ENCODE measurements around the gene ASIC4. TPM values are rescaled to one million over a fixed set of nuclear protein-coding genes. Genes with fewer than 3 reads are reported as not detected.

ASIC4 gene
- total RNA-seq, 3 donors from 2014 or later = 0.08 TPM; not detected in 2

DNA sequence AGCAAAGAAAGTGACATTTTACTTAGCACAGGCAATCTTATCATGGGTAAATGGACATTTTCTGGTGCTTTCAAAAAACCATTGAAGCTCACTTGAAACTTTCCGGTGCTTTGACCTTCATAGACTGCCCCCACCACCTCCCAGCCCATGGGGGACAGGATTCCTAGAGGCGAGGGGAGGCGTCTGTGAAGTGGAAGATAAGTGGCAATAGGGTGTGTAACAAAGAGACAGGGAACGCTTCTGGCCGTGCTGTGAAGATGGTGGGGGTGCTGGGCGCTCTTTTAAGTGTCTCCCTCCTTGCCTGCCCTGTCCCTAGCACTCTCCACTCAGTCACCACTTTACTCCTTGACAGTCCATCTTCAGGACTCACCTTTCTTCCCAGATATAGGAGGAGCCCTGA, 39.0 kb upstream of the ASIC4 start:
- DNase-seq (no peak), ATAC-seq (no peak)
- Mint-ChIP-seq H3K9me3 (no peaks in the 10 kb centered on the region), H3K4me3 (no peak overlapping the region), H3K27me3 (ENCODE audit: low read depth) (peaks cover 7% of the 10 kb centered on the region), H3K4me1 (ENCODE audit: low read depth) (peaks cover 4% of the 10 kb centered on the region), H3K36me3 (ENCODE audit: insufficient read depth) (no peaks in the 10 kb centered on the region)

GRCh38 chr2:219475697-219476651, 38.3 kb upstream of the ASIC4 start:
- Mint-ChIP-seq H3K9me3 (no peaks in the 10 kb centered on the region), H3K36me3 (ENCODE audit: insufficient read depth) (no peaks in the 10 kb centered on the region), H3K27me3 (ENCODE audit: low read depth) (peaks cover 7% of the 10 kb centered on the region), H3K4me3 (no peak overlapping the region), H3K4me1 (ENCODE audit: low read depth) (peaks cover 4% of the 10 kb centered on the region)
- ATAC-seq (peak; percentile 78 to 79), DNase-seq (peak; percentile 49)

- Mint-ChIP-seq H3K4me1 (ENCODE audit: low read depth) (peaks cover 4% of the 10 kb centered on the region), H3K4me3 (no peak overlapping the region), H3K9me3 (no peaks in the 10 kb centered on the region), H3K36me3 (ENCODE audit: insufficient read depth) (no peaks in the 10 kb centered on the region), H3K27me3 (ENCODE audit: low read depth) (peaks cover 7% of the 10 kb centered on the region)
- DNase-seq (no peak), ATAC-seq (no peak)
Measured at GRCh38 chr2:219476652-219477151, 37.6 kb upstream of the ASIC4 start.

DNA sequence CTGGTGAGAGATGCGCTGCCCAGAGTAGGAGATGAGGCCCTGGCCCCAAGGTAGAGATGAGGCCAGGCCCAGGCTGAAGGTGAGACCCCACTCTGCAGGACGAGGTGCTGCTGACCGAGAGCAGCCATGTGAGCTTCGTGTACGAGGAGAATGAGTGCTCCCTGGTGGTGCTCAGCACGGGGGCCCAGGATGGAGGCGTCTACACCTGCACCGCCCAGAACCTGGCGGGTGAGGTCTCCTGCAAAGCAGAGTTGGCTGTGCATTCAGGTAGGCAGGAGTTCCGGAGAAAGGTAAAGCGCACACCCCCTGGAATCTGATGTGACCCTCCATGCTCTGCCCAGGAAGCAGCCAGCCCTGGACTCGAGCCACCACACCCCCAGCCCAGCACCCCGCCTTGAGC, 37.1 kb upstream of the ASIC4 start:
- Mint-ChIP-seq H3K9me3 (no peaks in the 10 kb centered on the region), H3K4me3 (no peak overlapping the region), H3K27me3 (ENCODE audit: low read depth) (peaks cover 12% of the 10 kb centered on the region), H3K4me1 (ENCODE audit: low read depth) (peaks cover 4% of the 10 kb centered on the region), H3K36me3 (ENCODE audit: insufficient read depth) (no peaks in the 10 kb centered on the region)
- no peak for DNase-seq
- no peak for ATAC-seq

DNA sequence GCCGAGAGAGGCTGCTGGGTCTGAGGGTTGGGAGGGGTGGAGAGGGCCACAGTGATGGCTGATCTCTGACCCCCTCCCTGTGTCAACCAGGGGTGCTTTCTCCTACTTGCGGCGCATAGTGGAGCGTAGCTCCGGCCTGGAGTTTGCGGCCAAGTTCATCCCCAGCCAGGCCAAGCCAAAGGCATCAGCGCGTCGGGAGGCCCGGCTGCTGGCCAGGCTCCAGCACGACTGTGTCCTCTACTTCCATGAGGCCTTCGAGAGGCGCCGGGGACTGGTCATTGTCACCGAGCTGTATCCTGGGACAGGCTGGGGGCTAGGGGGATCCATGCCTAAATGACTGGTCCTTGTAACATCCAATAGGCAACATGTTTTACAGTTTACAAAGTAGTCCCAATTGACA, 36.5 kb upstream of the ASIC4 start:
- DNase-seq = no peak
- H3K4me3 Mint-ChIP-seq = no peak overlapping the region
- H3K9me3 Mint-ChIP-seq = no peaks in the 10 kb centered on the region
- H3K36me3 Mint-ChIP-seq (ENCODE audit: insufficient read depth) = no peaks in the 10 kb centered on the region
- H3K4me1 Mint-ChIP-seq (ENCODE audit: low read depth) = peaks cover 4% of the 10 kb centered on the region
- no peak for ATAC-seq
- H3K27me3 Mint-ChIP-seq (ENCODE audit: low read depth) = peaks cover 15% of the 10 kb centered on the region

DNA sequence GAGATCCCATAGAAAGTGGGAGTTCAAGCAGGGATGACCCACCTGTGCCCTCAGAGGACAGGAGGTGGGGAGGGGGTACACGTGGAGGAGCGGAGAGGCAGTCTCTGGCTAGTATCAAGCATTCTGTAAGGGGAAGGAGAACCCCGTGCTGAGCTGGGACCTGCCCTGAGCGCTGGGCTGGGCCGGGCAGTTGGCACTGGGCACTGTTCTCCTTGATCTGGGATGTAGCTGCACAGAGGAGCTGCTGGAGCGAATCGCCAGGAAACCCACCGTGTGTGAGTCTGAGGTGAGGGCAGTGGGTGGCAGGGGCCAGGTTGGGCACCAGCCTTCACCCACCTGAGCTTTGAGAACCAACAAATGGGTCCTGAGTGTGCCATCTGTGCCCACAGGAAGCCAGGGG, 35.4 kb upstream of the ASIC4 start:
- Mint-ChIP-seq H3K4me3 (no peak overlapping the region), H3K27me3 (ENCODE audit: low read depth) (peaks cover 21% of the 10 kb centered on the region), H3K4me1 (ENCODE audit: low read depth) (peaks cover 6% of the 10 kb centered on the region), H3K9me3 (no peaks in the 10 kb centered on the region), H3K36me3 (ENCODE audit: insufficient read depth) (no peaks in the 10 kb centered on the region)
- DNase-seq (no peak), ATAC-seq (no peak)

DNA sequence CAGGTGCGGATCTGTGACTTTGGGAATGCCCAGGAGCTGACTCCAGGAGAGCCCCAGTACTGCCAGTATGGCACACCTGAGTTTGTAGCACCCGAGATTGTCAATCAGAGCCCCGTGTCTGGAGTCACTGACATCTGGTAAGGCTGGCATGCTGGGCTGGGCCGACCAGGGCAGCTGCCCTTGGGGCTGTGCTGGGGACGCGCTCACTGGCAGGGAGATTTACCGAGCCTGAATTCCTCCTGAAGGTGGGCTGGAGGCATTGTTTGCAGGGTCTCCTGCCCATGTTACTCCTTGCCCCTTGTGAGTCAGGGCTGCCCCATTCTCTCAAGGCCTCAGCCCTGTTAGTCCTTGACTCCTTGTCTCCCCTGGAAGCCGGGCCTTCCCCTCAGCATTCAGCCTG, 34.3 kb upstream of the ASIC4 start:
- no peaks in the 10 kb centered on the region for H3K9me3 Mint-ChIP-seq
- H3K27me3 Mint-ChIP-seq (ENCODE audit: low read depth) = peaks cover 26% of the 10 kb centered on the region
- H3K4me1 Mint-ChIP-seq (ENCODE audit: low read depth) = peaks cover 6% of the 10 kb centered on the region
- H3K36me3 Mint-ChIP-seq (ENCODE audit: insufficient read depth) = no peaks in the 10 kb centered on the region
- DNase-seq (no peak), ATAC-seq (no peak)
- H3K4me3 Mint-ChIP-seq = no peak overlapping the region

GRCh38 chr2:219482674-219483405, 31.4 kb upstream of the ASIC4 start:
- H3K27me3 Mint-ChIP-seq (ENCODE audit: low read depth) = peaks cover 44% of the 10 kb centered on the region
- ATAC-seq (no peak), DNase-seq (no peak)
- peaks cover 2% of the 10 kb centered on the region for H3K4me1 Mint-ChIP-seq (ENCODE audit: low read depth)
- H3K9me3 Mint-ChIP-seq = no peaks in the 10 kb centered on the region
- H3K4me3 Mint-ChIP-seq = no peak overlapping the region
- no peaks in the 10 kb centered on the region for H3K36me3 Mint-ChIP-seq (ENCODE audit: insufficient read depth)

- no peak for DNase-seq
- H3K9me3 Mint-ChIP-seq = no peaks in the 10 kb centered on the region
- H3K27me3 Mint-ChIP-seq (ENCODE audit: low read depth) = peaks cover 47% of the 10 kb centered on the region
- peak; percentile 47 to 55 for ATAC-seq
- H3K4me3 Mint-ChIP-seq = peak overlapping the region; percentile 62
- peaks cover 2% of the 10 kb centered on the region for H3K4me1 Mint-ChIP-seq (ENCODE audit: low read depth)
- no peaks in the 10 kb centered on the region for H3K36me3 Mint-ChIP-seq (ENCODE audit: insufficient read depth)
Measured at GRCh38 chr2:219483451-219484342, 30.6 kb upstream of the ASIC4 start.

DNA sequence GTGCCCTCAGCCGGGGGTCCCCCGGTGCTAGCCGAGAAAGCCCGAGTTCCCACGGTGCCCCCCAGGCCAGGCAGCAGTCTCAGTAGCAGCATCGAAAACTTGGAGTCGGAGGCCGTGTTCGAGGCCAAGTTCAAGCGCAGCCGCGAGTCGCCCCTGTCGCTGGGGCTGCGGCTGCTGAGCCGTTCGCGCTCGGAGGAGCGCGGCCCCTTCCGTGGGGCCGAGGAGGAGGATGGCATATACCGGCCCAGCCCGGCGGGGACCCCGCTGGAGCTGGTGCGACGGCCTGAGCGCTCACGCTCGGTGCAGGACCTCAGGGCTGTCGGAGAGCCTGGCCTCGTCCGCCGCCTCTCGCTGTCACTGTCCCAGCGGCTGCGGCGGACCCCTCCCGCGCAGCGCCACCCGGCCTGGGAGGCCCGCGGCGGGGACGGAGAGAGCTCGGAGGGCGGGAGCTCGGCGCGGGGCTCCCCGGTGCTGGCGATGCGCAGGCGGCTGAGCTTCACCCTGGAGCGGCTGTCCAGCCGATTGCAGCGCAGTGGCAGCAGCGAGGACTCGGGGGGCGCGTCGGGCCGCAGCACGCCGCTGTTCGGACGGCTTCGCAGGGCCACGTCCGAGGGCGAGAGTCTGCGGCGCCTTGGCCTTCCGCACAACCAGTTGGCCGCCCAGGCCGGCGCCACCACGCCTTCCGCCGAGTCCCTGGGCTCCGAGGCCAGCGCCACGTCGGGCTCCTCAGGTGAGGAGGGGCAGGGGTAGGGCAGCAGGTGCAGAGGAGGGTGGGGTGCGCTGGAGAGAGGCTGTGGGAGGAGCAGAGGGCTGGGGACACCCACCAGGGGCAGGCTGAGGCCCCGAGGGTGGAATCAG, 29.7 kb upstream of the ASIC4 start:
- H3K4me3 Mint-ChIP-seq = peak overlapping the region; percentile 62

GRCh38 chr2:219485201-219485580, 29.1 kb upstream of the ASIC4 start:
- H3K9me3 Mint-ChIP-seq = no peaks in the 10 kb centered on the region
- DNase-seq (no peak), ATAC-seq (no peak)
- H3K36me3 Mint-ChIP-seq (ENCODE audit: insufficient read depth) = no peaks in the 10 kb centered on the region
- H3K4me1 Mint-ChIP-seq (ENCODE audit: low read depth) = peaks cover 2% of the 10 kb centered on the region
- H3K4me3 Mint-ChIP-seq = no peak overlapping the region
- H3K27me3 Mint-ChIP-seq (ENCODE audit: low read depth) = peaks cover 49% of the 10 kb centered on the region

More for the DNA sequence above, 29.7 kb upstream of the ASIC4 start:
- H3K9me3 Mint-ChIP-seq = no peaks in the 10 kb centered on the region
- H3K4me1 Mint-ChIP-seq (ENCODE audit: low read depth) = peaks cover 2% of the 10 kb centered on the region
- DNase-seq = no peak
- no peaks in the 10 kb centered on the region for H3K36me3 Mint-ChIP-seq (ENCODE audit: insufficient read depth)
- peak; percentile 63 to 70 for ATAC-seq
- peaks cover 49% of the 10 kb centered on the region for H3K27me3 Mint-ChIP-seq (ENCODE audit: low read depth)

DNA sequence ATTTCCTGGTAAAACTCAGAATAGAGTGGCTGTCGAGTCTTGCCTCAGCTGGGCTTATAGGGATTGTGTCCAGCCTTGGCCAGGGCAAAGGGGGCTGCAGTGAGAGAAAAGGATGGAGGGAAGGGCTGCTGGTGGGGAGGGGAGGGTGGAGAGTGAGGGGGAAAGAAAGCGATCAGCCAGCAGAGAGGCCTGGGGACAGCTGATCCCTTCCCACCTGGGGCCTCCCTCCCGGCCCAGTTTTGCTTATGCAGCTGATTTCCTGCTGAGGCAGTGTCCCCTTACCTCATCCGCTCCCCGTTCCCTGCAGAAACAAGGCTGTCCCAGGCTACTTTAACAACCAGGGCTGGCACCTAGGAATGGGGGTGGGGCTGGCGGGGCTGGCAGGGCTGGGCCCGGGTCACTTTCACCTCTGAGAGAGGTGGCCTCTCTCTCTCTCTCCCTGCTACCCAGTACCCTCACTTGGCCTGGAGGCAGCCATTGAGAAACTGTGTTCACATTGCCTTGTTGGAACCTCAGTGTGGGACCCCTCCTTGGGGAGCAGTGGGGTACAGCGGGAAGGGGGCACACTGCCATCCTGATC, 27.8 kb upstream of the ASIC4 start:
- no peaks in the 10 kb centered on the region for H3K9me3 Mint-ChIP-seq
- no peak overlapping the region for H3K4me3 Mint-ChIP-seq
- DNase-seq (no peak), ATAC-seq (no peak)
- H3K36me3 Mint-ChIP-seq (ENCODE audit: insufficient read depth) = no peaks in the 10 kb centered on the region
- H3K4me1 Mint-ChIP-seq (ENCODE audit: low read depth) = peaks cover 2% of the 10 kb centered on the region
- H3K27me3 Mint-ChIP-seq (ENCODE audit: low read depth) = peaks cover 49% of the 10 kb centered on the region

Data from activated T-cell treated with anti-CD3 and anti-CD28 coated beads, Interleukin-2, amount 50 U/mL, for 4 hours (primary cell).